Cerebellar nuclear complex (tissue), 1 donor: Measurements from ENCODE around the gene OR12D1.

ENCODE experiments used
- DNase-seq, 2 experiments: peaks; one replicate each; lab custom pipeline; 2025; lab: John Stamatoyannopoulos, UW

OR12D1 gene

GRCh38 chr6:29465801-29466200 is 51.1 kb downstream of the OR12D1 start:
- DNase-seq, result no peak

- no peak for DNase-seq
These were observed 51.5 kb downstream of the OR12D1 start for GRCh38 chr6:29466241-29466640.
